ENCODE results near the gene ERCC1. TPM values are rescaled to one million over a fixed set of nuclear protein-coding genes. Genes with fewer than 3 reads are reported as not detected.
A peak's percentile ranks its signal among the peaks of the same experiment; 100 is the strongest.
"Not testable (repeated sequence)": the region's sequence is repeated elsewhere in the genome, so short reads cannot be mapped to it uniquely, and the experiment has no call there.

The ERCC1 gene
- total and polyA plus RNA-seq, 2 donors = 50.3 to 64.0 TPM

GRCh38 chr19:45446295-45446694 is 22.6 kb upstream of the ERCC1 start:
- Histone ChIP-seq H3K4me1 (ENCODE audit: insufficient read depth) (no peaks in the 10 kb centered on the region), H3K4me3 (ENCODE audit: low read depth, low read length) (no peak overlapping the region), H3K27ac (ENCODE audit: low read depth) (peak overlapping the region; percentile 80), H3K36me3 (ENCODE audit: insufficient read depth) (no peaks in the 10 kb centered on the region)
- WGBS = 83% methylated on average over 6 of the region's 6 CpGs
- DNase-seq (ENCODE audit: extremely low spot score) = no peak

- Histone ChIP-seq H3K4me1 (ENCODE audit: insufficient read depth) (no peaks in the 10 kb centered on the region), H3K4me3 (ENCODE audit: low read depth, low read length) (no peak overlapping the region), H3K36me3 (ENCODE audit: insufficient read depth) (no peaks in the 10 kb centered on the region), H3K27ac (ENCODE audit: low read depth) (no peak overlapping the region)
- WGBS = 91% methylated on average over 4 of the region's 4 CpGs
- DNase-seq (ENCODE audit: extremely low spot score) = no peak
Observed at GRCh38 chr19:45445139-45445538, 21.4 kb upstream of the ERCC1 start.

- Histone ChIP-seq H3K4me3 (ENCODE audit: low read depth, low read length) (peak overlapping the region; percentile 43), H3K4me1 (ENCODE audit: insufficient read depth) (no peaks in the 10 kb centered on the region), H3K36me3 (ENCODE audit: insufficient read depth) (no peaks in the 10 kb centered on the region), H3K27ac (ENCODE audit: low read depth) (peak overlapping the region; percentile 72)
- DNase-seq (ENCODE audit: extremely low spot score) = peak; percentile 64
- 11% methylated on average over 46 of the region's 47 CpGs for WGBS
Observed at GRCh38 chr19:45444318-45445041, 20.8 kb upstream of the ERCC1 start.

- no peaks in the 10 kb centered on the region for H3K4me1 ChIP-seq (ENCODE audit: insufficient read depth)
Observed at GRCh38 chr19:45443462-45444317, 20.0 kb upstream of the ERCC1 start.

GRCh38 chr19:45442778-45443461 is 19.2 kb upstream of the ERCC1 start:
- no peaks in the 10 kb centered on the region for H3K4me1 ChIP-seq (ENCODE audit: insufficient read depth)
- WGBS = 15% methylated on average over 15 of the region's 15 CpGs
- H3K4me3 ChIP-seq (ENCODE audit: low read depth, low read length) = peak overlapping the region; percentile 43
- DNase-seq (ENCODE audit: extremely low spot score) = no peak
- H3K36me3 ChIP-seq (ENCODE audit: insufficient read depth) = no peaks in the 10 kb centered on the region
- peak overlapping the region; percentile 65 for H3K27ac ChIP-seq (ENCODE audit: low read depth)

More at GRCh38 chr19:45443462-45444317, 20.0 kb upstream of the ERCC1 start:
- Histone ChIP-seq H3K36me3 (ENCODE audit: insufficient read depth) (no peaks in the 10 kb centered on the region), H3K4me3 (ENCODE audit: low read depth, low read length) (peak overlapping the region; percentile 43), H3K27ac (ENCODE audit: low read depth) (peak overlapping the region; percentile 93)
- peak; percentile 70 for DNase-seq (ENCODE audit: extremely low spot score)
- WGBS = under 1% methylated on average over 49 of the region's 49 CpGs

GRCh38 chr19:45442408-45442777 is 18.7 kb upstream of the ERCC1 start:
- DNase-seq (ENCODE audit: extremely low spot score) = no peak
- 86% methylated on average over 2 of the region's 2 CpGs for WGBS
- no peak overlapping the region for H3K27ac ChIP-seq (ENCODE audit: low read depth)
- H3K36me3 ChIP-seq (ENCODE audit: insufficient read depth) = no peaks in the 10 kb centered on the region
- no peaks in the 10 kb centered on the region for H3K4me1 ChIP-seq (ENCODE audit: insufficient read depth)
- H3K4me3 ChIP-seq (ENCODE audit: low read depth, low read length) = no peak overlapping the region

- H3K4me1 ChIP-seq (ENCODE audit: insufficient read depth) = no peaks in the 10 kb centered on the region
- no peak overlapping the region for H3K4me3 ChIP-seq (ENCODE audit: low read depth, low read length)
- H3K36me3 ChIP-seq (ENCODE audit: insufficient read depth) = no peaks in the 10 kb centered on the region
- WGBS = 87% methylated on average over 9 of the region's 9 CpGs
- no peak for DNase-seq (ENCODE audit: extremely low spot score)
- H3K27ac ChIP-seq (ENCODE audit: low read depth) = no peak overlapping the region
Observed at GRCh38 chr19:45440873-45441654, 17.3 kb upstream of the ERCC1 start.

- no peaks in the 10 kb centered on the region for H3K36me3 ChIP-seq (ENCODE audit: insufficient read depth)
- WGBS = 54% methylated on average over 9 of the region's 9 CpGs
Observed at GRCh38 chr19:45440259-45440638, 16.5 kb upstream of the ERCC1 start.

GRCh38 chr19:45439569-45440258 is 16.0 kb upstream of the ERCC1 start:
- Histone ChIP-seq H3K27ac (ENCODE audit: low read depth) (peak overlapping the region; percentile 90), H3K36me3 (ENCODE audit: insufficient read depth) (no peaks in the 10 kb centered on the region), H3K4me1 (ENCODE audit: insufficient read depth) (no peaks in the 10 kb centered on the region), H3K4me3 (ENCODE audit: low read depth, low read length) (peak overlapping the region; percentile 55)
- DNase-seq (ENCODE audit: extremely low spot score) = peak; percentile 47
- WGBS = under 1% methylated on average over 78 of the region's 78 CpGs

More at GRCh38 chr19:45440259-45440638, 16.5 kb upstream of the ERCC1 start:
- no peak for DNase-seq (ENCODE audit: extremely low spot score)
- peak overlapping the region; percentile 90 for H3K27ac ChIP-seq (ENCODE audit: low read depth)
- no peaks in the 10 kb centered on the region for H3K4me1 ChIP-seq (ENCODE audit: insufficient read depth)
- peak overlapping the region; percentile 55 for H3K4me3 ChIP-seq (ENCODE audit: low read depth, low read length)

GRCh38 chr19:45439190-45439568 is 15.5 kb upstream of the ERCC1 start:
- 36% methylated on average over 10 of the region's 10 CpGs for WGBS
- no peaks in the 10 kb centered on the region for H3K4me1 ChIP-seq (ENCODE audit: insufficient read depth)
- no peaks in the 10 kb centered on the region for H3K36me3 ChIP-seq (ENCODE audit: insufficient read depth)
- no peak overlapping the region for H3K27ac ChIP-seq (ENCODE audit: low read depth)
- no peak for DNase-seq (ENCODE audit: extremely low spot score)
- peak overlapping the region; percentile 55 for H3K4me3 ChIP-seq (ENCODE audit: low read depth, low read length)

GRCh38 chr19:45437328-45437727 is 13.6 kb upstream of the ERCC1 start:
- Histone ChIP-seq H3K27ac (ENCODE audit: low read depth) (no peak overlapping the region), H3K4me1 (ENCODE audit: insufficient read depth) (no peaks in the 10 kb centered on the region), H3K36me3 (ENCODE audit: insufficient read depth) (no peaks in the 10 kb centered on the region), H3K4me3 (ENCODE audit: low read depth, low read length) (no peak overlapping the region)
- DNase-seq (ENCODE audit: extremely low spot score) = no peak
- 80% methylated on average over 3 of the region's 3 CpGs for WGBS

GRCh38 chr19:45432543-45432942 is 8.8 kb upstream of the ERCC1 start:
- DNase-seq (ENCODE audit: extremely low spot score); H3K36me3 ChIP-seq (ENCODE audit: insufficient read depth); H3K4me1 ChIP-seq (ENCODE audit: insufficient read depth); H3K27ac ChIP-seq (ENCODE audit: low read depth); H3K4me3 ChIP-seq (ENCODE audit: low read depth, low read length): not testable (repeated sequence)
- 84% methylated on average over 8 of the region's 8 CpGs for WGBS
